Activated naive CD4-positive, alpha-beta T cell treated with anti-CD3 and anti-CD28 coated beads, Interleukin-2, amount 10 ng/mL, durations not matched to agents 7 days and 5 days (primary cell): ENCODE measurements around the gene ANO2.
A peak's percentile ranks its signal among the peaks of the same experiment; 100 is the strongest.

Source experiments
- CTCF ChIA-PET: fragments of 350-600 bp; sonication (Branson Sonifier 250); formaldehyde crosslinking; loops from one replicate; lab custom pipeline; 2021; ENCODE audit warnings: antibody characterized with exemption; lab: Charles Lee
- DNase-seq: peaks from one replicate; pipeline ENCODE4 v3.0.0-alpha.2; 2020
- H3K27ac Mint-ChIP-seq: one replicate; pipeline ENCODE4 v1.8.0; 2021; ENCODE audit warnings: mild to moderate bottlenecking, moderate library complexity, mixed read lengths
- H3K27me3 Mint-ChIP-seq: one replicate; pipeline ENCODE4 v1.8.0; 2021; ENCODE audit warnings: mild to moderate bottlenecking, mixed read lengths
- H3K36me3 Mint-ChIP-seq: one replicate; pipeline ENCODE4 v1.8.0; 2021; ENCODE audit warnings: mixed read lengths
- H3K4me1 Mint-ChIP-seq: one replicate; pipeline ENCODE4 v1.8.0; 2021; ENCODE audit warnings: mixed read lengths
- H3K4me3 Mint-ChIP-seq: one replicate; pipeline ENCODE4 v1.8.0; 2021; ENCODE audit warnings: mild to moderate bottlenecking, moderate library complexity, mixed read lengths
- H3K9me3 Mint-ChIP-seq: one replicate; pipeline ENCODE4 v1.8.0; 2021; ENCODE audit warnings: mixed read lengths

The ANO2 gene

GRCh38 chr12:5945071-5946008 lies at the start of gene ANO2:
Gene ANO2 (minus strand): TSS chr12:5945259. CDS start chr12:5945217, 42 bp downstream.
- Mint-ChIP-seq H3K27me3 (peaks cover 59% of the 10 kb centered on the region), H3K9me3 (no peaks in the 10 kb centered on the region), H3K4me1 (no peaks in the 10 kb centered on the region), H3K4me3 (no peak within 1 kb of the TSS), H3K27ac (no peak within 1 kb of the TSS), H3K36me3 (no peaks in the 10 kb centered on the region)
- DNase-seq = no peak
- CTCF ChIA-PET = no interaction called here

- no peak for DNase-seq
- Mint-ChIP-seq H3K36me3 (no peaks in the 10 kb centered on the region), H3K27me3 (peaks cover 10% of the 10 kb centered on the region), H3K9me3 (no peaks in the 10 kb centered on the region), H3K4me3 (no peak overlapping the region), H3K4me1 (no peaks in the 10 kb centered on the region), H3K27ac (no peak overlapping the region)
- CTCF ChIA-PET = interaction anchor here (0.6 to 6.1 kb wide), 11 partner anchors 8 to 296 kb away, joined by 3 to 153 read pairs (median 4); no protein-coding TSS in a partner anchor
Measured at GRCh38 chr12:5989621-5990020, 44.6 kb upstream of the ANO2 start.

- no peaks in the 10 kb centered on the region for H3K4me1 Mint-ChIP-seq
- CTCF ChIA-PET = interaction anchor here (0.5 to 6.1 kb wide), 24 partner anchors 7 to 508 kb away, joined by 3 to 153 read pairs (median 4); no protein-coding TSS in a partner anchor
Measured at GRCh38 chr12:5988659-5989116, 43.6 kb upstream of the ANO2 start.

DNA sequence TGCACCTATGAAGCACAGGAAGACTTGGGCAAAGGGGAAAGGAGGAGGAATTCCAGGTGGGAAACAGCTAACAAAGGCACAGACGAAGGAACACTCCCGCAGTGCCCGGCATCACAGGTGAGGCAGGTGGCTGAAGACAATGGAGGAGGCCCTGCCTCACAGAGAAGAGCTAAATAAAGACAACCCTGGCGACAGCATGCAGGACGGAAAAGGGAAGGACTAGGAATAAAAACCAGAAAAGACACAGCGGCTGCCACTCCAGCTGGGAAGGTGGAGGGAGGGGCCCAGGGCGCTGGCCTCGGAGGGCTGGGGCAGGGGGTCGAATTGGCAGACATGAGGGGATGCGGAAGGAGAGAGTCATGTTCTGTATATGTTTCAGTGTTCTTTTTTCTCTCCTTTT lies 43.0 kb upstream of the ANO2 start:
- CTCF ChIA-PET = interaction anchor here (0.5 to 6.1 kb wide), 24 partner anchors 7 to 509 kb away, joined by 3 to 153 read pairs (median 4); no protein-coding TSS in a partner anchor
- Mint-ChIP-seq H3K27me3 (peaks cover 10% of the 10 kb centered on the region), H3K9me3 (no peaks in the 10 kb centered on the region), H3K4me3 (no peak overlapping the region), H3K4me1 (no peaks in the 10 kb centered on the region), H3K27ac (no peak overlapping the region), H3K36me3 (no peaks in the 10 kb centered on the region)
- DNase-seq = no peak

More at GRCh38 chr12:5988659-5989116, 43.6 kb upstream of the ANO2 start:
- no peaks in the 10 kb centered on the region for H3K36me3 Mint-ChIP-seq
- no peak overlapping the region for H3K4me3 Mint-ChIP-seq
- no peaks in the 10 kb centered on the region for H3K9me3 Mint-ChIP-seq
- H3K27ac Mint-ChIP-seq = no peak overlapping the region
- peak; percentile 81 for DNase-seq
- peaks cover 10% of the 10 kb centered on the region for H3K27me3 Mint-ChIP-seq

GRCh38 chr12:5987573-5987972 lies 42.5 kb upstream of the ANO2 start:
- CTCF ChIA-PET = interaction anchor here (0.6 to 6.1 kb wide), 12 partner anchors 10 to 298 kb away, joined by 3 to 153 read pairs (median 6); no protein-coding TSS in a partner anchor
- no peaks in the 10 kb centered on the region for H3K9me3 Mint-ChIP-seq
- H3K27ac Mint-ChIP-seq = no peak overlapping the region
- no peaks in the 10 kb centered on the region for H3K36me3 Mint-ChIP-seq
- H3K4me1 Mint-ChIP-seq = no peaks in the 10 kb centered on the region
- no peak for DNase-seq
- H3K4me3 Mint-ChIP-seq = no peak overlapping the region
- H3K27me3 Mint-ChIP-seq = peaks cover 10% of the 10 kb centered on the region

DNA sequence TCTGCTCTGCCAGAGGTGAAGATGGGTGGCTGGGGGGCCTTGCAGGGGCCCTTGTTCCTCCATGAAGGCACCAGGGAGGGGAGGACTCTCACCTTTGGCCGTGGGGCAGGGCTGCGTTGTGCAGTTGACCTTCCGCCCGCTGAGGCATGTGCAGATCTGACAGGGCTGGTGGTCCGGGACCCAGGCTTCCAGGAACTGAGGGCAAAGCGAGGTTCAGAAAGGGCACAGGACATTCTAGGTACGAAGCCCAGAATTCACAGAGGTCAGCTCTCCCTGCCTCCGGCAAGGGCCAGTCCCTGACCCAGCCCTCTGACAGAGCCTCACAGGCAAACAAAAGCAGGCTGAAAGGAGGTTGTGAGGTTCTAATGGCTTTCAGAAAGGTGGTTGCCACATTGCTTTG lies 40.4 kb upstream of the ANO2 start:
- Mint-ChIP-seq H3K4me3 (no peak overlapping the region), H3K27ac (no peak overlapping the region)
- CTCF ChIA-PET = interaction anchor here (2.1 kb wide), 1 partner anchor 53 kb away, joined by 16 read pairs; no protein-coding TSS in a partner anchor

GRCh38 chr12:5984873-5985272 lies 39.8 kb upstream of the ANO2 start:
- H3K4me1 Mint-ChIP-seq = no peaks in the 10 kb centered on the region
- DNase-seq = no peak

More for the DNA sequence above, 40.4 kb upstream of the ANO2 start:
- no peak for DNase-seq
- no peaks in the 10 kb centered on the region for H3K36me3 Mint-ChIP-seq
- peaks cover 5% of the 10 kb centered on the region for H3K27me3 Mint-ChIP-seq
- H3K9me3 Mint-ChIP-seq = no peaks in the 10 kb centered on the region
- H3K4me1 Mint-ChIP-seq = no peaks in the 10 kb centered on the region

GRCh38 chr12:5982106-5982505 lies 37.0 kb upstream of the ANO2 start:
- no peaks in the 10 kb centered on the region for H3K36me3 Mint-ChIP-seq
- H3K27me3 Mint-ChIP-seq = no peaks in the 10 kb centered on the region
- no peak overlapping the region for H3K27ac Mint-ChIP-seq
- CTCF ChIA-PET = interaction anchor here (0.8 to 3.3 kb wide), 3 partner anchors 7 to 56 kb away, joined by 3 to 15 read pairs (median 14); no protein-coding TSS in a partner anchor
- no peaks in the 10 kb centered on the region for H3K4me1 Mint-ChIP-seq
- DNase-seq = no peak
- H3K9me3 Mint-ChIP-seq = no peaks in the 10 kb centered on the region
- H3K4me3 Mint-ChIP-seq = no peak overlapping the region

More at GRCh38 chr12:5984873-5985272, 39.8 kb upstream of the ANO2 start:
- Mint-ChIP-seq H3K27ac (no peak overlapping the region), H3K27me3 (peaks cover 5% of the 10 kb centered on the region), H3K36me3 (no peaks in the 10 kb centered on the region), H3K4me3 (no peak overlapping the region), H3K9me3 (no peaks in the 10 kb centered on the region)
- CTCF ChIA-PET = interaction anchor here (2.1 kb wide), 1 partner anchor 53 kb away, joined by 16 read pairs; no protein-coding TSS in a partner anchor

GRCh38 chr12:5977556-5977955 lies 32.5 kb upstream of the ANO2 start:
- Mint-ChIP-seq H3K36me3 (no peaks in the 10 kb centered on the region), H3K4me3 (no peak overlapping the region), H3K27ac (no peak overlapping the region), H3K27me3 (peaks cover 11% of the 10 kb centered on the region), H3K9me3 (no peaks in the 10 kb centered on the region), H3K4me1 (no peaks in the 10 kb centered on the region)
- no peak for DNase-seq
- CTCF ChIA-PET = interaction anchor here (0.8 kb wide), 1 partner anchor 12 kb away, joined by 3 read pairs; no protein-coding TSS in a partner anchor

GRCh38 chr12:5976711-5977110 lies 31.7 kb upstream of the ANO2 start:
- CTCF ChIA-PET = interaction anchor here (0.8 kb wide), 1 partner anchor 13 kb away, joined by 3 read pairs; no protein-coding TSS in a partner anchor
- Mint-ChIP-seq H3K4me3 (no peak overlapping the region), H3K27me3 (peaks cover 11% of the 10 kb centered on the region), H3K36me3 (no peaks in the 10 kb centered on the region), H3K27ac (no peak overlapping the region), H3K9me3 (no peaks in the 10 kb centered on the region), H3K4me1 (no peaks in the 10 kb centered on the region)
- no peak for DNase-seq

DNA sequence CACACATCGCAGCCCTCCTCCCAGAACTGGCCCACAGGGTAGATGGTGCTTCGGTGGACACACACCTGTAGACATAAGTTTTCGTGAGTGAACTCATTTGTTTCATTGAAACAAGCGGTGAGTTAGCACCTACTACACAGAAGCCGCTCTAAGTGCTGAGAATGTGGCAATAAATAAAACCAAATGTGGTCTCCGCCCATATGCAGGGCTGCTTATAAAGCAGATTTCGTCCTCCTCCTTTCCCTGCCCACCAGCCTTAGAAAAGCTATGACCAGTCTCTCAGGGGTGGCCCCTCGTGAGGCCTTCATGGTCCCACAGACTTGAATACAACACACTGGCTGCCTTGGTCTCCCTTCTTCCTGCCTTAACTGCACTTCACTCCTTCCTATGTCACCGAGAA lies 31.1 kb upstream of the ANO2 start:
- H3K27me3 Mint-ChIP-seq = peaks cover 11% of the 10 kb centered on the region
- CTCF ChIA-PET = no interaction called here
- no peaks in the 10 kb centered on the region for H3K4me1 Mint-ChIP-seq
- H3K36me3 Mint-ChIP-seq = no peaks in the 10 kb centered on the region
- no peak for DNase-seq
- no peak overlapping the region for H3K27ac Mint-ChIP-seq
- H3K9me3 Mint-ChIP-seq = no peaks in the 10 kb centered on the region
- no peak overlapping the region for H3K4me3 Mint-ChIP-seq

DNA sequence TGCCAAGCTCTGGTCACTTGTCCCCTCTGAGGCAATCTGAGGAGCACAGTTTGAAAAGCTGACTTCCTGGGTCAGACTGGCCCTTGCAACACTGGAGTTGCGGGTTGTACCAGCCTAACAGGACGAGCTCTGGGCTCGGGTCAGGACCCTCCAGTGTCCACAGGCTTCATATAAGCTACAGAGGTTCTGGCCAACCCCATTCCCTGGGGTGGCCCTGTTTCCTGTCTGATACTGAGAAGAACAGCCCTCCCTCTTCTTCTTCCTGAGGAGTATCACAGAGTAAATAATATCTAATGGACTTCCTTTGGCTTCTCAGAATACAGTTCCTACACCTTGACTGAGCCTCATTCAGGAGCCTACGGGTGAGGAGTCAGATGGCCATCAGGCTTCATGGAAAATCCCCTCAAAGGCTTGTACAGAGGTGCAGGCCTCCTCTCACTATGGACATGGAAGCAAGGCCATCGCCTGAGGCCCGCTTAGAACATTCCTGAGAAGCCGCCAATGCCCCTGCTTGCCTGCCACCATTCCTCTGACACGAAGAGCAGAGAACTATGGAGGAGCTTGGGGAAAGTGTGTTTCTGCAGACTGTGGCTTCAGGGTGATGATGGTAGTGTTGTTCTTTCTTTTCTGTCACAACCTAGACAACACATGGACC lies 28.5 kb upstream of the ANO2 start:
- no peak overlapping the region for H3K4me3 Mint-ChIP-seq
- no peak for DNase-seq
- H3K4me1 Mint-ChIP-seq = no peaks in the 10 kb centered on the region
- peaks cover 21% of the 10 kb centered on the region for H3K27me3 Mint-ChIP-seq
- no peak overlapping the region for H3K27ac Mint-ChIP-seq
- no peaks in the 10 kb centered on the region for H3K36me3 Mint-ChIP-seq
- CTCF ChIA-PET = no interaction called here
- no peaks in the 10 kb centered on the region for H3K9me3 Mint-ChIP-seq

GRCh38 chr12:5972387-5972786 lies 27.3 kb upstream of the ANO2 start:
- CTCF ChIA-PET = no interaction called here
- no peaks in the 10 kb centered on the region for H3K36me3 Mint-ChIP-seq
- DNase-seq = no peak
- no peak overlapping the region for H3K4me3 Mint-ChIP-seq
- no peaks in the 10 kb centered on the region for H3K4me1 Mint-ChIP-seq
- no peak overlapping the region for H3K27ac Mint-ChIP-seq
- H3K27me3 Mint-ChIP-seq = peaks cover 21% of the 10 kb centered on the region
- H3K9me3 Mint-ChIP-seq = no peaks in the 10 kb centered on the region
